ENCODE measurements around the gene TRHDE.
"Not testable (repeated sequence)": the region's sequence is repeated elsewhere in the genome, so short reads cannot be mapped to it uniquely, and the experiment has no call there.

GRCh38 chr12:72660174-72660573, 388.0 kb downstream of the TRHDE start:
- TF ChIP-seq CTCF (IDR thresholded peaks at IDR 0.05; ENCODE audit: low read depth, low read length); EZH2phosphoT487 (IDR thresholded peaks at IDR 0.05; ENCODE audit: low read depth): not testable (repeated sequence)
